PC-3 (cell line): Measurements from ENCODE around the gene PDCD1LG2. TPM values are rescaled to one million over a fixed set of nuclear protein-coding genes. Genes with fewer than 3 reads are reported as not detected.

Experiments
- ATAC-seq: fragments of 200-7000 bp; cut with Tn5 transposase; 2 replicates; pipeline ENCODE4 v1.9.1; 2020; ENCODE audit warnings: mild to moderate bottlenecking, moderate library complexity
- BruUV-seq: library from RNA; stranded (reverse); fragments of 400-500 nt; replicated peaks from 2 replicates; lab custom pipeline; 2021; lab: Mats Ljungman, UMichigan
- CTCF ChIA-PET: fragments of 300-600 bp; sonication (Branson Sonifier 250); formaldehyde crosslinking; loops from one replicate; lab custom pipeline; 2022; ENCODE audit warnings: antibody characterized with exemption; lab: Charles Lee
- POLR2A ChIA-PET: fragments of 300-600 bp; sonication (Branson Sonifier 250); formaldehyde crosslinking; loops from one replicate; lab custom pipeline; 2022; ENCODE audit warnings: antibody characterized with exemption; ENCODE audit not compliant: unreplicated experiment; lab: Charles Lee
- DNase-seq: peaks from one replicate; pipeline ENCODE4 v3.0.0-alpha.2; 2015
- H2AFZ ChIP-seq: fragments of 300-600 bp; sonication (generic); 2 replicates; pipeline ENCODE4 v1.6.0; 2016; ENCODE audit warnings: antibody characterized with exemption, low read length
- H3F3A ChIP-seq: fragments of 300-600 bp; sonication (generic); one replicate; pipeline ENCODE4 v1.6.0; 2017; ENCODE audit warnings: antibody characterized with exemption, low read length, control low read depth, mild to moderate bottlenecking; ENCODE audit not compliant: unreplicated experiment
- H3K27ac ChIP-seq: fragments of 300-600 bp; sonication (generic); 2 replicates; pipeline ENCODE4 v1.5.1; 2016; ENCODE audit warnings: mild to moderate bottlenecking, low read length
- H3K27me3 ChIP-seq: fragments of 300-600 bp; sonication (generic); 2 replicates; pipeline ENCODE4 v1.6.1; 2016; ENCODE audit warnings: low read length, mixed read lengths
- H3K36me3 ChIP-seq: fragments of 300-600 bp; sonication (generic); 2 replicates; pipeline ENCODE4 v1.6.1; 2016; ENCODE audit warnings: low read depth, mixed run types, low read length, mixed read lengths
- H3K4me1 ChIP-seq: fragments of 300-600 bp; sonication (generic); 2 replicates; pipeline ENCODE4 v1.5.1; 2016; ENCODE audit warnings: low read length; ENCODE audit not compliant: insufficient read depth
- H3K4me2 ChIP-seq: fragments of 300-600 bp; sonication (generic); 2 replicates; pipeline ENCODE4 v1.6.0; 2016; ENCODE audit warnings: low read length
- H3K4me3 ChIP-seq: fragments of 300-600 bp; sonication (generic); 2 replicates; pipeline ENCODE4 v1.5.1; 2016; ENCODE audit warnings: mild to moderate bottlenecking, low read length, mixed read lengths
- H3K79me2 ChIP-seq: fragments of 300-600 bp; sonication (generic); 2 replicates; pipeline ENCODE4 v1.6.1; 2017; ENCODE audit warnings: low read length, mixed read lengths
- H3K9ac ChIP-seq: fragments of 300-600 bp; sonication (generic); 2 replicates; pipeline ENCODE4 v1.6.0; 2016; ENCODE audit warnings: mild to moderate bottlenecking, low read length
- H3K9me2 ChIP-seq: fragments of 300-600 bp; sonication (generic); replicated peaks from 2 replicates; pipeline ENCODE4 v1.6.1; 2016; ENCODE audit warnings: mixed run types, low read length, mixed read lengths
- H3K9me3 ChIP-seq: fragments of 300-600 bp; sonication (generic); 2 replicates; pipeline ENCODE4 v1.6.1; 2016; ENCODE audit warnings: low read length, mixed read lengths
- H4K20me1 ChIP-seq: fragments of 300-600 bp; sonication (generic); 2 replicates; pipeline ENCODE4 v1.6.1; 2016; ENCODE audit warnings: low read length, mixed read lengths
- EZH2 ChIP-seq: fragments of 300-600 bp; sonication (generic); IDR thresholded peaks from one replicate; pipeline ENCODE4 v1.6.1; 2017; ENCODE audit warnings: antibody characterized with exemption, mild to moderate bottlenecking, low read length; ENCODE audit not compliant: unreplicated experiment
- EZH2phosphoT487 ChIP-seq: fragments of 300-600 bp; sonication (generic); IDR thresholded peaks from 2 replicates; pipeline ENCODE4 v1.6.1; 2018; ENCODE audit warnings: mild to moderate bottlenecking, antibody characterized with exemption, low read length, borderline replicate concordance
- intact Hi-C: fragments of 100-400 bp; cut with micrococcal nuclease; formaldehyde crosslinking; loops from 2 replicates; pipeline ENCODE4 v1.9.0; 2023
- total RNA-seq: library from RNA; depleted of rRNA; stranded (reverse); fragments of >200 nt; gene quantifications from 2 replicates; pipeline ENCODE4 v1.2.3, GENCODE V29; 2014
- TF ChIP-seq, protein P1 (sequence below): fragments of 300-600 bp; sonication (generic); conservative IDR thresholded peaks from 2 replicates; pipeline ENCODE4 v1.5.1; 2017; ENCODE audit warnings: antibody characterized with exemption, low read depth, mild to moderate bottlenecking, low read length

The PDCD1LG2 gene
- total RNA-seq, 1 experiment from 2014 or later = 1.4 TPM

DNA sequence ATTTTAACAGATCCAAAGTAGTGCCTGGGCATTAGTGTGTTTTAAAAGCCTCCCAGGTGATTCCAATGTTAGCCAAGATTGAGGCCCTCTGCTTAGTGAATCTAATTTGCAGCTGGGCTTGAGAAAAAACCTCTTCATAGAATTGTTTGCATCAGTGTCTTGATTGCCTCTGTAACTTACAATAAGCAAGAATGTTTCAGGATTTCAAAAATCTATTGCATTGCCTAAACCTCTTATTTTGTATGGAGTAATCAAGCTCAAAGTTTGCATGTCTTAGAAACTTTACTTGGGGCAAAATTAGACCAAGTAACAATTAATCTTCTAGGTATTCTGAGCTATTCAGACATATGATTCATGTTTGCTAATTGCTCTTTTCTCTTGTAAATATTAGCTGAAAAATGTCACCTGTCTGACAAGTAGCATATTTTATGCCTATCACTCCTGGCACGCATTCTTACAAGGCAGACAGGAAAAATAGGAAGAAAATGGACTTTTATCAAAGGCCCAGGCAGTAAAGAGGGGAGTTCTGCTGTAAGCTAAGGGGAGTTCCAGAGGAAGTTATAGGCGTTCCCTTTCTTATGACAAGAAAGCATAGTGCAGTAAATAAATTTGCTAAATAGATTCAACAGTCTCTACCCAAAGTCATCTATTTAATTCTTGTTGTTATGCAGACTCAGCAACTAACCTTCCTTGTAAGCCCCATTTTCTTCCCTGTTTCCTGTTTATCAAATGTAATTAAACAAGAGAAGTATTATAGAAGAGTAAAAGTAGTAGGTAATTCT, 21.0 kb downstream of the PDCD1LG2 start:
- CTCF ChIA-PET = no interaction called here
- intact Hi-C loops = no loop called here
- H3K9ac ChIP-seq = no peak overlapping the region
- POLR2A ChIA-PET = no interaction called here
- TF ChIP-seq EZH2 (no peak), EZH2phosphoT487 (no peak)
- TF ChIP-seq, protein P1, sequence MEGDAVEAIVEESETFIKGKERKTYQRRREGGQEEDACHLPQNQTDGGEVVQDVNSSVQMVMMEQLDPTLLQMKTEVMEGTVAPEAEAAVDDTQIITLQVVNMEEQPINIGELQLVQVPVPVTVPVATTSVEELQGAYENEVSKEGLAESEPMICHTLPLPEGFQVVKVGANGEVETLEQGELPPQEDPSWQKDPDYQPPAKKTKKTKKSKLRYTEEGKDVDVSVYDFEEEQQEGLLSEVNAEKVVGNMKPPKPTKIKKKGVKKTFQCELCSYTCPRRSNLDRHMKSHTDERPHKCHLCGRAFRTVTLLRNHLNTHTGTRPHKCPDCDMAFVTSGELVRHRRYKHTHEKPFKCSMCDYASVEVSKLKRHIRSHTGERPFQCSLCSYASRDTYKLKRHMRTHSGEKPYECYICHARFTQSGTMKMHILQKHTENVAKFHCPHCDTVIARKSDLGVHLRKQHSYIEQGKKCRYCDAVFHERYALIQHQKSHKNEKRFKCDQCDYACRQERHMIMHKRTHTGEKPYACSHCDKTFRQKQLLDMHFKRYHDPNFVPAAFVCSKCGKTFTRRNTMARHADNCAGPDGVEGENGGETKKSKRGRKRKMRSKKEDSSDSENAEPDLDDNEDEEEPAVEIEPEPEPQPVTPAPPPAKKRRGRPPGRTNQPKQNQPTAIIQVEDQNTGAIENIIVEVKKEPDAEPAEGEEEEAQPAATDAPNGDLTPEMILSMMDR = no peak
- H3F3A ChIP-seq = no peaks in the 10 kb centered on the region
- H3K4me1 ChIP-seq = peaks cover 26% of the 10 kb centered on the region
- no peak overlapping the region for H3K27ac ChIP-seq
- no peak overlapping the region for H3K4me2 ChIP-seq
- no TSS peak for BruUV-seq
- no peak for ATAC-seq
- no peaks in the 10 kb centered on the region for H3K9me2 ChIP-seq
- H3K27me3 ChIP-seq = no peaks in the 10 kb centered on the region
- H4K20me1 ChIP-seq = no peaks in the 10 kb centered on the region
- H2AFZ ChIP-seq = no peak overlapping the region
- H3K79me2 ChIP-seq = no peaks in the 10 kb centered on the region
- no peak for DNase-seq
- H3K36me3 ChIP-seq = no peaks in the 10 kb centered on the region
- H3K9me3 ChIP-seq = no peaks in the 10 kb centered on the region
- no peak overlapping the region for H3K4me3 ChIP-seq

DNA sequence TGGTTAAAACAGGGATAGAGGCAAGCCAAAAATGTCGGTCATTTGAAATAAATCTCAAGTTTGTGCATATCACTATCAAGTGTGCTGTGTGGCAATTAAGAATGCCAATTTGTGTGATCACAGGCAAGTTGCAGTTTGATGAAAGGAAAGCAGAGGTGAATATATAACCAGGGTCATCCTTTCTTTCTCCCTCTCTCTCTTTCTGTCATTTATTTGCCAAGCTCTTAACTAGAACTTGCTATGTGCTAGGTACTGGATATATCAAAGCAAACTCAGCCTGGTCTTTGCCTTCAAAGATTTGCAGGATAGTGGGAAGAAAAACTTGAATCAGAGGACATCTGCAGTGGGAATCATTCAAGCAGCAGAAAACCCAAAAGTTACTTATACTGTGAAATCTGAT, 22.0 kb downstream of the PDCD1LG2 start:
- CTCF ChIA-PET = no interaction called here

More for the DNA sequence above, 22.0 kb downstream of the PDCD1LG2 start:
- no peaks in the 10 kb centered on the region for H4K20me1 ChIP-seq
- DNase-seq (no peak), ATAC-seq (no peak)
- H3K9me2 ChIP-seq = no peaks in the 10 kb centered on the region
- H3K27ac ChIP-seq = no peak overlapping the region
- intact Hi-C loops = no loop called here
- no peak overlapping the region for H3K9ac ChIP-seq
- H2AFZ ChIP-seq = no peak overlapping the region
- H3K36me3 ChIP-seq = no peaks in the 10 kb centered on the region
- no peak for TF ChIP-seq EZH2
- TF ChIP-seq, protein P1 = no peak
- no peak for TF ChIP-seq EZH2phosphoT487
- H3K4me3 ChIP-seq = no peak overlapping the region
- H3K27me3 ChIP-seq = no peaks in the 10 kb centered on the region
- H3F3A ChIP-seq = no peaks in the 10 kb centered on the region
- no peaks in the 10 kb centered on the region for H3K9me3 ChIP-seq
- H3K79me2 ChIP-seq = no peaks in the 10 kb centered on the region
- H3K4me1 ChIP-seq = peaks cover 26% of the 10 kb centered on the region
- BruUV-seq = no TSS peak
- H3K4me2 ChIP-seq = no peak overlapping the region
- POLR2A ChIA-PET = no interaction called here
